PC-9 (cell line): ENCODE data around the gene CNTNAP2. TPM values are rescaled to one million over a fixed set of nuclear protein-coding genes. Genes with fewer than 3 reads are reported as not detected.

Experiments used
- BruUV-seq: library from RNA; stranded (reverse); fragments of 400-500 nt; replicated peaks from 2 replicates; lab custom pipeline; 2021; lab: Mats Ljungman, UMichigan
- CTCF ChIA-PET: fragments of 300-600 bp; sonication (Branson Sonifier 250); formaldehyde crosslinking; loops from one replicate; lab custom pipeline; 2022; ENCODE audit warnings: antibody characterized with exemption; lab: Charles Lee
- POLR2A ChIA-PET: fragments of 300-600 bp; sonication (Branson Sonifier 250); formaldehyde crosslinking; loops from one replicate; lab custom pipeline; 2022; ENCODE audit warnings: antibody characterized with exemption; ENCODE audit not compliant: unreplicated experiment; lab: Charles Lee
- DNase-seq, 2 experiments: peaks; one replicate each; pipeline versions ENCODE4 v3.0.0 to v3.0.0-alpha.2; 2015 to 2022; ENCODE audit warnings: mixed read lengths in 1 of 2
- H2AFZ ChIP-seq: fragments of 200-600 bp; sonication (generic); 2 replicates; pipeline ENCODE4 v1.8.1; 2017; ENCODE audit warnings: antibody characterized with exemption
- H3F3A ChIP-seq: fragments of 200-600 bp; sonication (generic); 2 replicates; pipeline ENCODE4 v1.8.1; 2017; ENCODE audit warnings: antibody characterized with exemption, mild to moderate bottlenecking, low read depth; ENCODE audit not compliant: insufficient read depth
- H3K27ac ChIP-seq: fragments of 200-600 bp; sonication (generic); 2 replicates; pipeline ENCODE4 v1.6.1; 2016; ENCODE audit warnings: mixed run types
- H3K27me3 ChIP-seq: fragments of 200-600 bp; sonication (generic); 2 replicates; pipeline ENCODE4 v1.6.1; 2016; ENCODE audit warnings: low read depth, mixed run types; ENCODE audit not compliant: insufficient read depth
- H3K36me3 ChIP-seq: fragments of 200-600 bp; sonication (generic); 2 replicates; pipeline ENCODE4 v1.6.1; 2016; ENCODE audit warnings: low read depth, mixed run types
- H3K4me1 ChIP-seq: fragments of 200-600 bp; sonication (generic); replicated peaks from 2 replicates; pipeline ENCODE4 v1.6.1; 2016; ENCODE audit warnings: mixed run types; ENCODE audit not compliant: insufficient read depth
- H3K4me2 ChIP-seq: fragments of 200-600 bp; sonication (generic); 2 replicates; pipeline ENCODE4 v1.6.1; 2017; ENCODE audit warnings: mixed run types
- H3K4me3 ChIP-seq: fragments of 200-600 bp; sonication (generic); 2 replicates; pipeline ENCODE4 v1.6.1; 2016; ENCODE audit warnings: mixed run types
- H3K79me2 ChIP-seq: fragments of 200-600 bp; sonication (generic); 2 replicates; pipeline ENCODE4 v1.6.1; 2017; ENCODE audit warnings: low read depth, mixed run types
- H3K9me2 ChIP-seq: fragments of 200-600 bp; sonication (generic); 2 replicates; pipeline ENCODE4 v1.8.1; 2017; ENCODE audit warnings: mild to moderate bottlenecking; ENCODE audit not compliant: insufficient read depth
- H3K9me3 ChIP-seq: fragments of 200-600 bp; sonication (generic); 2 replicates; pipeline ENCODE4 v1.8.1; 2016; ENCODE audit warnings: low read depth; ENCODE audit not compliant: insufficient read depth
- H4K20me1 ChIP-seq: fragments of 200-600 bp; sonication (generic); 2 replicates; pipeline ENCODE4 v1.8.1; 2017; ENCODE audit not compliant: insufficient read depth
- CTCF ChIP-seq: fragments of 200-600 bp; sonication (generic); conservative IDR thresholded peaks from 2 replicates; pipeline ENCODE4 v1.6.1; 2017; ENCODE audit warnings: mixed run types, antibody characterized with exemption, mild to moderate bottlenecking, moderate library complexity
- EZH2 ChIP-seq: fragments of 200-600 bp; sonication (generic); IDR thresholded peaks from 2 replicates; pipeline ENCODE4 v1.8.0; 2017; ENCODE audit warnings: antibody characterized with exemption, low read depth
- intact Hi-C: fragments of 100-400 bp; cut with micrococcal nuclease; formaldehyde crosslinking; loops from one replicate; pipeline ENCODE4 v1.10.0; 2022; ENCODE audit not compliant: unreplicated experiment
- total RNA-seq: library from RNA; stranded (reverse); gene quantifications from 2 replicates; pipeline ENCODE4 v1.2.3, GENCODE V29; 2021

CNTNAP2 gene
- total RNA-seq, 1 experiment from 2014 or later = not detected

DNA sequence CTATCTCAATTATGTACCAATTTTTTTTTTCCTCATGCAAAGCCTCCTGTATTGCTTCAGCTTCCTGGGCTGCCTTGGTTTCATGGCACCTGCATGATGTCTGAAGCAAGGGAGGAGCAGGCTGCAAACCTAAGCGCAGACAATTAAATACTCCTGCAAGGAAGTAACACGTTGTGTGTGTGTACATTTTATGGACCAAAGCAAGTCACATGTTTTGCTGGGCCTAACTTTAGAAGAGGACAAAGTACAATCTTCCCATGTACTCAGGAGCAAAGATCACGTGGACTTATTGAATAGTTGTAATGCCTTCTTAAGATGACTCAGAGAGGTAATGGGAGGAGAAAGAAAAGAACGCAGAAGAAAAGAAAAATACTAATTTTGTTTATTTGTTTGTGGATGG, 1530.0 kb downstream of the CNTNAP2 start:
- intact Hi-C loops = no loop called here
- H3F3A ChIP-seq = no peaks in the 10 kb centered on the region
- TF ChIP-seq EZH2 (no peak), CTCF (no peak)

GRCh38 chr7:147650991-147651390, 1534.4 kb downstream of the CNTNAP2 start:
- Histone ChIP-seq H2AFZ (no peak overlapping the region), H3K27ac (no peak overlapping the region), H3K4me2 (no peak overlapping the region), H3K79me2 (no peaks in the 10 kb centered on the region), H3F3A (no peaks in the 10 kb centered on the region), H3K4me3 (no peak overlapping the region), H3K36me3 (no peaks in the 10 kb centered on the region), H3K9me2 (no peaks in the 10 kb centered on the region), H3K4me1 (no peaks in the 10 kb centered on the region), H3K9me3 (no peaks in the 10 kb centered on the region), H3K27me3 (no peaks in the 10 kb centered on the region), H4K20me1 (no peaks in the 10 kb centered on the region)
- ChIA-PET CTCF (no interaction called here), POLR2A (no interaction called here)
- no peak for DNase-seq
- TF ChIP-seq EZH2 (no peak), CTCF (no peak)
- intact Hi-C loops = no loop called here
- BruUV-seq = no TSS peak

More for the DNA sequence above, 1530.0 kb downstream of the CNTNAP2 start:
- Histone ChIP-seq H3K27ac (no peak overlapping the region), H3K4me3 (no peak overlapping the region), H3K4me1 (no peaks in the 10 kb centered on the region), H3K9me2 (no peaks in the 10 kb centered on the region), H3K36me3 (no peaks in the 10 kb centered on the region), H3K27me3 (no peaks in the 10 kb centered on the region), H4K20me1 (no peaks in the 10 kb centered on the region), H3K9me3 (no peaks in the 10 kb centered on the region), H3K4me2 (no peak overlapping the region), H2AFZ (no peak overlapping the region), H3K79me2 (no peaks in the 10 kb centered on the region)
- POLR2A ChIA-PET = no interaction called here
- no peak for DNase-seq
- CTCF ChIA-PET = no interaction called here
- no TSS peak for BruUV-seq

DNA sequence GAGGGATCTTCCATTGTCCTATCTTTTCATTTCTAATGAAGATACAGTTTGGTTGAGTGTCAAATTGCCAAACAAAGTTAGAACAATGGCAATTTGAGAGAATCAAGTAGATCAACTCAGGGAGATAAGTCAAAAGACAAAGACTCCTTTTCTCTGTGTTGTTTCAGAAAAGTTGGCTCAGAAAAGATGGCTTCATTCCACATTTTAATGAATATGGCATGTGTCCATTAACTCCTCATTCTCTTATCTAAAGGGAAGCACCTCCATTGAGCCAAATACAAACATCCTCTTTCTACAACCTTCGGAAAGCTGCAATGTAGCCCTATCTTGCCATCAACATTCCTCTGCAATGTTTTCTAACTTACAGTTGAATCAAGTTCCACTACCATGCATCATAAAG, 1535.0 kb downstream of the CNTNAP2 start:
- H3K36me3 ChIP-seq = no peaks in the 10 kb centered on the region
- CTCF ChIA-PET = no interaction called here
- no peaks in the 10 kb centered on the region for H3K79me2 ChIP-seq
- TF ChIP-seq EZH2 = no peak
- no peak for TF ChIP-seq CTCF
- H3K4me3 ChIP-seq = no peak overlapping the region
- no TSS peak for BruUV-seq
- H3K27ac ChIP-seq = no peak overlapping the region
- H3K4me2 ChIP-seq = no peak overlapping the region
- H3K9me2 ChIP-seq = no peaks in the 10 kb centered on the region
- H3K27me3 ChIP-seq = no peaks in the 10 kb centered on the region
- H2AFZ ChIP-seq = no peak overlapping the region
- no peaks in the 10 kb centered on the region for H4K20me1 ChIP-seq
- H3K9me3 ChIP-seq = no peaks in the 10 kb centered on the region
- no peaks in the 10 kb centered on the region for H3F3A ChIP-seq
- POLR2A ChIA-PET = no interaction called here
- DNase-seq = no peak
- intact Hi-C loops = no loop called here
- no peaks in the 10 kb centered on the region for H3K4me1 ChIP-seq
